GM10266 (cell line): ENCODE results near the gene NSD1.

Source experiments
- DNase-seq: peaks from one replicate; pipeline ENCODE4 v3.0.0; 2012; ENCODE audit errors: extremely low spot score
- TF ChIP-seq, protein P1 (sequence below): IDR thresholded peaks from 2 replicates; pipeline ENCODE4 v1.5.1; 2012; ENCODE audit warnings: mild to moderate bottlenecking, low read depth; ENCODE audit not compliant: control insufficient read depth, insufficient read depth; ENCODE audit errors: missing control alignments

NSD1 gene

DNA sequence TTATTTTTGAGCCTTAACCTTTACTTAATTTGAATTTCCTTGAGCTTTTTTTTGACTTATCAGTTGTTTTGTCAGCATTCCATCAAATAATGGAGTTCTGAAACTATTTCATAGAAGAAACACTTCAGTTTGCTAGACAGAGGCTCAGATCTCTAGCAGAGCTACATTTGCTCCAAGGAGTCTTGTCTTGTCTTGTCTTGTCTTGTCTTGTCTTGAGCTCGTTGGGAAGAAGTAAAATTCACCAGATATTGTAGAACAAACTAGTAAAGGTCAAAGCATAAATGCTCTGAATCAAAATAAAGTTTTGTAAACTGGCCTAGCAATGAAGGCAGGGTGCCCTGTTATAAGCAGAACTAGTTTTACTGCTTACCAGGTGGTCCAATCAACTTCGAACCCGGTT is 136.4 kb downstream of the NSD1 start:
- TF ChIP-seq, protein P1, sequence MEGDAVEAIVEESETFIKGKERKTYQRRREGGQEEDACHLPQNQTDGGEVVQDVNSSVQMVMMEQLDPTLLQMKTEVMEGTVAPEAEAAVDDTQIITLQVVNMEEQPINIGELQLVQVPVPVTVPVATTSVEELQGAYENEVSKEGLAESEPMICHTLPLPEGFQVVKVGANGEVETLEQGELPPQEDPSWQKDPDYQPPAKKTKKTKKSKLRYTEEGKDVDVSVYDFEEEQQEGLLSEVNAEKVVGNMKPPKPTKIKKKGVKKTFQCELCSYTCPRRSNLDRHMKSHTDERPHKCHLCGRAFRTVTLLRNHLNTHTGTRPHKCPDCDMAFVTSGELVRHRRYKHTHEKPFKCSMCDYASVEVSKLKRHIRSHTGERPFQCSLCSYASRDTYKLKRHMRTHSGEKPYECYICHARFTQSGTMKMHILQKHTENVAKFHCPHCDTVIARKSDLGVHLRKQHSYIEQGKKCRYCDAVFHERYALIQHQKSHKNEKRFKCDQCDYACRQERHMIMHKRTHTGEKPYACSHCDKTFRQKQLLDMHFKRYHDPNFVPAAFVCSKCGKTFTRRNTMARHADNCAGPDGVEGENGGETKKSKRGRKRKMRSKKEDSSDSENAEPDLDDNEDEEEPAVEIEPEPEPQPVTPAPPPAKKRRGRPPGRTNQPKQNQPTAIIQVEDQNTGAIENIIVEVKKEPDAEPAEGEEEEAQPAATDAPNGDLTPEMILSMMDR = no peak
- DNase-seq = no peak

DNA sequence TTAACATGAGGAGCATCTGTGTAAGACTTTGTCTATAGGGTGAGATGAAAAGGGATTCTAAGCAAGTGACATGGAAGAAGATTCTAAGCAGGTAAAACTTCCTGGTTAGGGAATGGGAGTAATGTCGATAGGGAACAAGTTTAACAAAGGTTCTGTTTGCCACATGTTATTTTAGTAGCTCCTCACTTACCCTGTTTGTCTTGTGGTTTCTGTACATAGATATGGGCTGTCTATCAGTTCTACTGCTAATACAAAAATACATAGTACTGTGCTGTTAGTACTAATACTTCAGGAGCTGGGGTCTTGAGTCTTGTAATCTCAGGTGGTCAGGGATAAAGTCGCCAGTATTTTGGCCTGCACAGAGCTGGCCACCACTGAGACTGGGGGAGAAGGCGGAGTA is 137.1 kb downstream of the NSD1 start:
- no peak for DNase-seq
- TF ChIP-seq, protein P1 = no peak

DNA sequence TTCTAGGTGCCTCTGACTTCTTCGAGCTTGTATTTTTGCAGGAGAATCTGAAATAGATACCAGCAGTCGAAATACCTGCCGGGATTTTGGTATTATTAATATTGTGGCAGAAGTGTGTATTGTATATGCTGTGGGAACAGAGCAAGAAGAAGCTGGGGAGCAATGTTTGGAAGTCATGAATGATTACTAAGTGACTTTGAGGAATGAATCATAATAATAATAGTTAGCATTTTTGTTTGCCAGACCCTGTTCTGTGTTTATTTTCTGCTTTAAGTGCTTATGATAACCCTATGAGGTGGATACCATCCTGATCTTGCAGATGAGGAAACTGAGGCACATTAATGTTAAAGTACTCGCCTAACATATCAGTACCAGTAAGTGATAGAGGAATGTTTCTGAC is 137.5 kb downstream of the NSD1 start:
- TF ChIP-seq, protein P1 = no peak
- DNase-seq = no peak

DNA sequence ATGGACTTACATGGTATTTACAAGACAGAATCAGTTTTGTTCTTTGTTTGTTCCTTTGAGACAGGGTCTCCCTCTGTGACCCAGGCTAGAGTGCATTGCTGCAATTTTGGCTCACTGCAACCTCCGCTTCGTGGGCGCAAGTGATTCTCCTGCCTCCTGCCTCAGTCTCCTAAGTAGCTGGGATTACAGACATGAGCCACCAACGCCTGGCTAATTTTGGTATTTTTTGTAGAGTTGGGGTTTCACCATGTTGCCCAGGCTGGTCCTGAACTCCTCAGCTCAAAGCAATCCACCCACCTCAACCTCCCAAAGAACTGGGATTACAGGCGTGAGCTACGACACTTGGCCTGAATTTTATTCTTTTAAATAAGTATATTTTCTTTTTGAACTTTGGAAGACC is 142.3 kb downstream of the NSD1 start:
- no peak for DNase-seq
- TF ChIP-seq, protein P1 = no peak

DNA sequence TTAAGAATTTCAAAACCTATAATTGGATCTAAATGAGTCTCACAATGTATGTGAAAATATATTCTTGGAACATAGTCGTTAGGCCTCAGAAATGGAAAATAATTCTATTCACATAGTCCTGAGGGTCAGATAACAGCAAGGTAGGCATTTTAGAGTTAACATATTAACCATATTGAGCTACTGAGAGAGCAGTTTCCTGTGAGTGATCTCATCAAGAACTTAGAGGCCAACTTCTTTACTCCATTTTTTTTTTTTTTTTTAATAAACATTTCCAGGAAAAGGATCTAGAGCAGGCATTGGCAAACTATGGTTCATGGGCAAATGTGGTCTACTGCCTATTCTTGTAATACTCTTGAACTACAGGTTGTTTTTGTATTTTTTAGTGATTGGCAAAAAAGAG is 143.3 kb downstream of the NSD1 start:
- TF ChIP-seq, protein P1 = no peak
- no peak for DNase-seq

DNA sequence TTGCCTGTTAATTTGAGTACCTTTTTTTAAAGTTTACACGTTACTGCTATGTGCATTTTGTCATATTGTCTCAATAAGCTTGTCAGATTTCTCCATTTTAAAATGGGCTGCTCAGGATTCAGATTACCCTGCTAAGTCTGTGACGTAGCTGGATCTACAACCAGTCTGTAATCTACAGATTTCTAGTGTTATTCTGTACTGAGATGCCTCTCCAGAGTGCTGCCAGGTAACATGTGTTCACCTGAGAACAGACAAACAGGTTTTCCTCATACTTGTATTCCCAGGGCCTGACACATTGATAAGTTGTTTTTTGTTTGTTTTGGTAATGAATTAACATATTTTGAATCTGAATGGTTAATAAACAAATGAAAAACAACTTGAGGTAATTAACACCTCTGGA is 154.6 kb downstream of the NSD1 start:
- TF ChIP-seq, protein P1 = no peak
- no peak for DNase-seq

DNA sequence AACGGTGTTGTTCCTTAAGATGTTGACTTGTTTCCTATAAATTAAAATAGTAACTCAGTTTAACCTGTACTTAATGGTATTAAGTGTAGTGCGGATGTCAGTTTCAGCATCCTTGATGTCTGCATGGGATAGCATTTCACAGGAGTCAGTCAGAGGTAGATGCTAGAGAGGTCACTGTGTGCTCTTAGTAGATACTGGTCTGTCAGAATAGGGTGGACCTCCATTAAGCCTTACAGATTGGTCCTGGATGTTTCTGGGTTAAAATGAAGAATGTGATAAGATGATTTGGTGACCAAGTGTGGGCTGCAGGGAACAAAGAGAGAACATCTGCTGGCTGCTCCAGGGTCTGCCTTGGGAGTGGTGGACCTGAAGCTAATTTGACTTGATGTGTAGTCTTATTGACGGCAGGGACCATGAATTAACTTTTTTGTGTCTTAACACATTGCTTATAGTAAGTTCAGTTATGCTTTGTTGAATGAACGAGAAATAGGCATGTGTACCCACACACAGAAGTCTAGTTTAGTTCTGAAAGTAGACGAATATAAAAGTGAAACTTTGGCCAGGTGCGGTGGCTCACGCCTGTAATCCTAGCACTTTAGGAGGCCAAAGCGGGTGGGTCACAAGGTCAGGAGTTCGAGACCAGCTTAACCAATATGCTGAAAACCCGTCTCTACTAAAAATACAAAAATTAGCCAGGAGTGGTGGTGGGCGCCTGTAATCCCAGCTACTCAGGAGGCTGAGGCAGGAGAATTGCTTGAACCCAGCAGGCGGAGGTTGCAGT is 157.4 kb downstream of the NSD1 start:
- TF ChIP-seq, protein P1 = no peak
- DNase-seq = no peak
